ENCODE results near the gene LTBP1. TPM values are rescaled to one million over a fixed set of nuclear protein-coding genes. Genes with fewer than 3 reads are reported as not detected.

The LTBP1 gene
- total and polyA plus RNA-seq, 10 of the 15 experiments (the other 5 are each of a cell fraction or from before 2014, with no cell fraction given): 0.01 to 0.28 (median 0.12) TPM; not detected in 2

GRCh38 chr2:33207151-33207740, 260.5 kb downstream of the LTBP1 start:
- POLR2A ChIA-PET: no interaction called here
- RAD21 ChIA-PET (ENCODE audit: unreplicated experiment): no interaction called here
- CTCF ChIA-PET: no interaction called here

More at GRCh38 chr2:33207151-33207740, 260.5 kb downstream of the LTBP1 start:
- in situ Hi-C loops (cut with MboI): no loop called here
- ATAC-seq (no peak), DNase-seq (ENCODE audit: low read depth, low spot score) (no peak), FAIRE-seq (no peak)
- TF ChIP-seq EZH2 (IDR thresholded peaks at IDR 0.05; ENCODE audit: borderline replicate concordance, control insufficient read depth, low read depth, low read length) (no peak), RAD21 (IDR thresholded peaks at IDR 0.05; ENCODE audit: insufficient read depth, low read depth, low read length) (no peak), BMI1 (IDR thresholded peaks at IDR 0.05; ENCODE audit: borderline replicate concordance) (no peak), CREB1 (IDR thresholded peaks at IDR 0.05; ENCODE audit: low read depth) (no peak), CTCF (IDR thresholded peaks at IDR 0.05 in 2 of 3, conservative IDR thresholded peaks at IDR 0.05 in 1 of 3; ENCODE audit: control insufficient read depth in 2 of 3, extremely low read depth in 1 of 3, insufficient read depth in 1 of 3, low read depth in 3 of 3, low read length in 3 of 3) (no peak), ATF3 (IDR thresholded peaks at IDR 0.05; ENCODE audit: borderline replicate concordance, extremely low read depth, low read depth, low read length) (no peak), SMC3 (IDR thresholded peaks at IDR 0.05; ENCODE audit: borderline replicate concordance, low read length) (no peak)
- Histone ChIP-seq H3K27ac (ENCODE audit: control insufficient read depth, insufficient read depth) (no peak overlapping the region), H3K4me3 (no peak overlapping the region), H3K27me3 (replicated peaks in 1 of 2; ENCODE audit: control insufficient read depth in 2 of 2, insufficient read depth in 2 of 2, low read length in 1 of 2) (no peaks in the 10 kb centered on the region), H2AFZ (ENCODE audit: control insufficient read depth, low read depth, low read length) (no peak overlapping the region), H3K9ac (ENCODE audit: control insufficient read depth, insufficient read depth, low read length) (no peak overlapping the region), H3K36me3 (ENCODE audit: control insufficient read depth in 2 of 2, insufficient read depth in 2 of 2, low read length in 1 of 2) (no peaks in the 10 kb centered on the region), H3K4me1 (ENCODE audit: control insufficient read depth, insufficient read depth, low read length) (peaks cover 15% of the 10 kb centered on the region), H3K9me3 (replicated peaks; ENCODE audit: control insufficient read depth, insufficient read depth, low read length) (peaks cover 1% of the 10 kb centered on the region; the same call in 1 of the 3 replicates), H3K79me2 (ENCODE audit: control insufficient read depth, insufficient read depth, low read length) (no peaks in the 10 kb centered on the region), H3K4me2 (ENCODE audit: control insufficient read depth, insufficient read depth) (no peak overlapping the region), H4K20me1 (ENCODE audit: control insufficient read depth, insufficient read depth) (no peaks in the 10 kb centered on the region)
- BruUV-seq (replicated peaks): no TSS peak
- WGBS (ENCODE audit: insufficient coverage, insufficient replicate concordance, low lambda C conversion rate, missing lambda C conversion rate): 39% methylated on average over 4 of the region's 4 CpGs
- SMC1A ChIA-PET (ENCODE audit: uncharacterized antibody, unreplicated experiment): no interaction called here
- intact Hi-C loops (cut with micrococcal nuclease; ENCODE audit: unreplicated experiment): loop anchor here (5.0 kb wide), 1 partner anchor 65 kb away; no protein-coding TSS in a partner anchor

Data from GM12878 (cell line).